Loucy (cell line): Measurements from ENCODE around the gene CACNA1B.
"Not testable (repeated sequence)": the region's sequence is repeated elsewhere in the genome, so short reads cannot be mapped to it uniquely, and the experiment has no call there.

Experiments used
- H2AFZ ChIP-seq: fragments of 200-600 bp; sonication (generic); 2 replicates; pipeline ENCODE4 v1.6.0; 2016; ENCODE audit warnings: antibody characterized with exemption, mild to moderate bottlenecking, low read length, moderate library complexity
- H3F3A ChIP-seq: fragments of 200-600 bp; 2 replicates; pipeline ENCODE4 v1.6.0; 2016; ENCODE audit warnings: antibody characterized with exemption, low read depth, mild to moderate bottlenecking
- H3K27me3 ChIP-seq: fragments of 200-600 bp; sonication (generic); 2 replicates; pipeline ENCODE4 v1.6.1; 2014; ENCODE audit warnings: low read length, mild to moderate bottlenecking; ENCODE audit not compliant: insufficient read depth, poor library complexity, severe bottlenecking
- H3K36me3 ChIP-seq: fragments of 200-600 bp; sonication (generic); 2 replicates; pipeline ENCODE4 v1.6.1; 2016; ENCODE audit warnings: low read length; ENCODE audit not compliant: insufficient read depth
- H3K4me1 ChIP-seq: fragments of 200-600 bp; sonication (generic); 2 replicates; pipeline ENCODE4 v1.5.1; 2014; ENCODE audit warnings: low read length, mild to moderate bottlenecking; ENCODE audit not compliant: insufficient read depth, poor library complexity, severe bottlenecking
- H3K4me2 ChIP-seq: fragments of 200-600 bp; sonication (generic); 2 replicates; pipeline ENCODE4 v1.6.0; 2014; ENCODE audit warnings: antibody characterized with exemption, low read length, low read depth, mild to moderate bottlenecking; ENCODE audit not compliant: poor library complexity, severe bottlenecking
- H3K4me3 ChIP-seq: fragments of 200-600 bp; sonication (generic); 2 replicates; pipeline ENCODE4 v1.5.1; 2014; ENCODE audit warnings: low read length, mild to moderate bottlenecking, mixed read lengths; ENCODE audit not compliant: poor library complexity, severe bottlenecking
- H3K79me2 ChIP-seq: fragments of 200-600 bp; sonication (generic); 2 replicates; pipeline ENCODE4 v1.6.1; 2014; ENCODE audit warnings: low read length; ENCODE audit not compliant: insufficient read depth
- H3K9ac ChIP-seq: fragments of 200-600 bp; sonication (generic); 2 replicates; pipeline ENCODE4 v1.6.0; 2014; ENCODE audit warnings: mild to moderate bottlenecking, low read depth, low read length, moderate library complexity; ENCODE audit not compliant: poor library complexity, severe bottlenecking
- H3K9me2 ChIP-seq: fragments of 200-600 bp; sonication (generic); replicated peaks from 2 replicates; pipeline ENCODE4 v1.6.1; 2016; ENCODE audit warnings: low read depth, low read length, mixed read lengths
- H3K9me3 ChIP-seq: fragments of 200-600 bp; sonication (generic); 2 replicates; pipeline ENCODE4 v1.6.1; 2014; ENCODE audit warnings: mild to moderate bottlenecking, antibody characterized with exemption, low read length, low read depth; ENCODE audit not compliant: insufficient read depth
- H4K20me1 ChIP-seq: fragments of 200-600 bp; sonication (generic); 2 replicates; pipeline ENCODE4 v1.6.0; 2014; ENCODE audit warnings: antibody characterized with exemption, low read length, mild to moderate bottlenecking; ENCODE audit not compliant: insufficient read depth, poor library complexity, severe bottlenecking
- CTCF ChIP-seq: fragments of 200-600 bp; sonication (generic); conservative IDR thresholded peaks from 2 replicates; pipeline ENCODE4 v1.5.1; 2014; ENCODE audit warnings: mild to moderate bottlenecking, antibody characterized with exemption, low read length
- EZH2phosphoT487 ChIP-seq: fragments of 200-600 bp; IDR thresholded peaks from 2 replicates; pipeline ENCODE4 v1.6.1; 2018; ENCODE audit warnings: antibody characterized with exemption, mild to moderate bottlenecking, moderate library complexity, borderline replicate concordance

CACNA1B gene

GRCh38 chr9:137880976-137881530 is 3.5 kb downstream of the CACNA1B start:
- H3F3A ChIP-seq = no peaks in the 10 kb centered on the region
- peaks cover 13% of the 10 kb centered on the region; the same call in 1 of the 2 replicates for H3K9me3 ChIP-seq
- H3K4me2 ChIP-seq = no peak overlapping the region
- no peaks in the 10 kb centered on the region for H3K36me3 ChIP-seq
- no peak overlapping the region for H3K4me3 ChIP-seq
- H4K20me1 ChIP-seq = no peaks in the 10 kb centered on the region
- no peaks in the 10 kb centered on the region for H3K79me2 ChIP-seq
- H3K9me2 ChIP-seq = no peaks in the 10 kb centered on the region
- no peak overlapping the region for H3K9ac ChIP-seq
- TF ChIP-seq EZH2phosphoT487 (no peak), CTCF (no peak)
- H3K27me3 ChIP-seq = no peaks in the 10 kb centered on the region
- no peak overlapping the region for H2AFZ ChIP-seq
- H3K4me1 ChIP-seq = no peaks in the 10 kb centered on the region

GRCh38 chr9:137881591-137882505 is 4.3 kb downstream of the CACNA1B start:
- Histone ChIP-seq H3K9me2 (no peaks in the 10 kb centered on the region), H3K4me2 (no peak overlapping the region), H3K36me3 (no peaks in the 10 kb centered on the region), H3K4me3 (no peak overlapping the region), H3K9me3 (peaks cover 6% of the 10 kb centered on the region; the same call in 1 of the 2 replicates), H4K20me1 (no peaks in the 10 kb centered on the region), H3K4me1 (no peaks in the 10 kb centered on the region), H3K79me2 (no peaks in the 10 kb centered on the region), H3F3A (no peaks in the 10 kb centered on the region), H2AFZ (no peak overlapping the region), H3K9ac (no peak overlapping the region), H3K27me3 (no peaks in the 10 kb centered on the region)
- TF ChIP-seq EZH2phosphoT487 = no peak
- TF ChIP-seq CTCF = no peak

GRCh38 chr9:137882506-137882821 is 4.9 kb downstream of the CACNA1B start:
- TF ChIP-seq CTCF (no peak), EZH2phosphoT487 (no peak)
- Histone ChIP-seq H3F3A (no peaks in the 10 kb centered on the region), H3K9me3 (peaks cover 4% of the 10 kb centered on the region; the same call in 1 of the 2 replicates), H3K4me2 (no peak overlapping the region), H2AFZ (no peak overlapping the region), H3K36me3 (no peaks in the 10 kb centered on the region), H3K79me2 (no peaks in the 10 kb centered on the region), H3K9me2 (no peaks in the 10 kb centered on the region), H3K9ac (no peak overlapping the region), H3K4me1 (no peaks in the 10 kb centered on the region), H3K4me3 (no peak overlapping the region), H4K20me1 (no peaks in the 10 kb centered on the region), H3K27me3 (no peaks in the 10 kb centered on the region)

- not testable (repeated sequence) for H3F3A ChIP-seq, H2AFZ ChIP-seq, H3K4me2 ChIP-seq, H3K4me1 ChIP-seq, H4K20me1 ChIP-seq, H3K9me3 ChIP-seq, H3K9me2 ChIP-seq, H3K36me3 ChIP-seq, H3K27me3 ChIP-seq, H3K79me2 ChIP-seq, H3K4me3 ChIP-seq, H3K9ac ChIP-seq
Measured at GRCh38 chr9:137883977-137884376, 6.4 kb downstream of the CACNA1B start.

- not testable (repeated sequence) for H3K4me1 ChIP-seq, H4K20me1 ChIP-seq, H3K4me3 ChIP-seq, H3K9ac ChIP-seq, H2AFZ ChIP-seq, H3K9me2 ChIP-seq, H3K9me3 ChIP-seq, H3K27me3 ChIP-seq, H3F3A ChIP-seq, H3K4me2 ChIP-seq, H3K36me3 ChIP-seq, H3K79me2 ChIP-seq
Measured at GRCh38 chr9:137884547-137884946, 7.0 kb downstream of the CACNA1B start.
